MM.1S (cell line): ENCODE measurements around the gene OR2A14.

ENCODE experiments used
- DNase-seq: peaks from one replicate; pipeline ENCODE4 v3.0.0-alpha.2; 2015
- H2AFZ ChIP-seq: fragments of 300-600 bp; sonication (generic); 2 replicates; pipeline ENCODE4 v1.6.0; 2016; ENCODE audit warnings: antibody characterized with exemption, low read length
- H3F3A ChIP-seq: fragments of 300-600 bp; sonication (generic); 2 replicates; pipeline ENCODE4 v1.6.1; 2016; ENCODE audit warnings: mild to moderate bottlenecking, antibody characterized with exemption, low read length, moderate library complexity, mixed read lengths; ENCODE audit not compliant: insufficient read depth
- H3K27ac ChIP-seq: fragments of 300-600 bp; sonication (generic); 2 replicates; pipeline ENCODE4 v1.5.1; 2016; ENCODE audit warnings: mild to moderate bottlenecking, low read length
- H3K27me3 ChIP-seq: fragments of 300-600 bp; sonication (generic); replicated peaks from 2 replicates; pipeline ENCODE4 v1.6.0; 2016; ENCODE audit warnings: low read length; ENCODE audit not compliant: insufficient read depth
- H3K36me3 ChIP-seq: fragments of 300-600 bp; sonication (generic); replicated peaks from 2 replicates; pipeline ENCODE4 v1.6.1; 2016; ENCODE audit warnings: mild to moderate bottlenecking, low read length, mixed read lengths; ENCODE audit not compliant: insufficient read depth
- H3K4me1 ChIP-seq: fragments of 300-600 bp; sonication (generic); 2 replicates; pipeline ENCODE4 v1.6.1; 2016; ENCODE audit warnings: low read length, mixed read lengths
- H3K4me2 ChIP-seq: fragments of 300-600 bp; sonication (generic); 2 replicates; pipeline ENCODE4 v1.6.0; 2016; ENCODE audit warnings: low read depth, low read length
- H3K4me3 ChIP-seq: fragments of 300-600 bp; sonication (generic); 2 replicates; pipeline ENCODE4 v1.5.1; 2016; ENCODE audit warnings: low read length, mixed read lengths
- H3K79me2 ChIP-seq: fragments of 300-600 bp; sonication (generic); 2 replicates; pipeline ENCODE4 v1.6.1; 2016; ENCODE audit warnings: mixed run types, low read length, mixed read lengths
- H3K9ac ChIP-seq: fragments of 300-600 bp; sonication (generic); 2 replicates; pipeline ENCODE4 v1.6.1; 2016; ENCODE audit warnings: low read length, mixed read lengths
- H3K9me2 ChIP-seq: fragments of 300-600 bp; sonication (generic); replicated peaks from 2 replicates; pipeline ENCODE4 v1.6.1; 2016; ENCODE audit warnings: mild to moderate bottlenecking, low read length, mixed read lengths; ENCODE audit not compliant: insufficient read depth
- H3K9me3 ChIP-seq: fragments of 300-600 bp; sonication (generic); replicated peaks from 2 replicates; pipeline ENCODE4 v1.6.1; 2016; ENCODE audit warnings: mild to moderate bottlenecking, low read length, mixed read lengths; ENCODE audit not compliant: insufficient read depth
- H4K20me1 ChIP-seq: fragments of 300-600 bp; sonication (generic); 2 replicates; pipeline ENCODE4 v1.6.1; 2016; ENCODE audit warnings: mild to moderate bottlenecking, low read length, moderate library complexity, mixed read lengths; ENCODE audit not compliant: insufficient read depth
- CTCF ChIP-seq: fragments of 300-600 bp; sonication (generic); IDR thresholded peaks from 2 replicates; pipeline ENCODE4 v1.5.1; 2016; ENCODE audit warnings: antibody characterized with exemption, low read length, mixed read lengths
- EZH2 ChIP-seq: fragments of 300-600 bp; sonication (generic); optimal IDR thresholded peaks from 2 replicates; pipeline ENCODE3; 2017; ENCODE audit warnings: low read depth, mild to moderate bottlenecking, antibody characterized with exemption, low read length, mixed read lengths
- EZH2phosphoT487 ChIP-seq: fragments of 300-600 bp; sonication (generic); IDR thresholded peaks from 2 replicates; pipeline ENCODE4 v1.6.1; 2018; ENCODE audit warnings: antibody characterized with exemption, low read length

OR2A14 gene

GRCh38 chr7:144100607-144101006, 22.4 kb upstream of the OR2A14 start:
- Histone ChIP-seq H4K20me1 (no peaks in the 10 kb centered on the region), H3K4me3 (no peak overlapping the region)
- TF ChIP-seq CTCF (no peak), EZH2phosphoT487 (no peak), EZH2 (no peak)

GRCh38 chr7:144102041-144102440, 20.9 kb upstream of the OR2A14 start:
- no peak for DNase-seq
- no peaks in the 10 kb centered on the region for H3K9me2 ChIP-seq
- no peaks in the 10 kb centered on the region for H3K4me1 ChIP-seq
- H3K36me3 ChIP-seq = no peaks in the 10 kb centered on the region
- no peak overlapping the region for H3K27ac ChIP-seq
- no peak overlapping the region for H3K4me2 ChIP-seq
- H3F3A ChIP-seq = no peaks in the 10 kb centered on the region
- TF ChIP-seq EZH2 (no peak), CTCF (no peak), EZH2phosphoT487 (no peak)
- no peak overlapping the region for H3K4me3 ChIP-seq
- no peaks in the 10 kb centered on the region for H4K20me1 ChIP-seq
- no peaks in the 10 kb centered on the region for H3K79me2 ChIP-seq
- no peak overlapping the region for H2AFZ ChIP-seq
- no peaks in the 10 kb centered on the region for H3K27me3 ChIP-seq
- no peaks in the 10 kb centered on the region for H3K9me3 ChIP-seq
- no peak overlapping the region for H3K9ac ChIP-seq

More at GRCh38 chr7:144100607-144101006, 22.4 kb upstream of the OR2A14 start:
- Histone ChIP-seq H2AFZ (no peak overlapping the region), H3K4me2 (no peak overlapping the region), H3K27me3 (no peaks in the 10 kb centered on the region), H3K27ac (no peak overlapping the region), H3K36me3 (no peaks in the 10 kb centered on the region), H3K9me3 (no peaks in the 10 kb centered on the region), H3F3A (no peaks in the 10 kb centered on the region), H3K4me1 (no peaks in the 10 kb centered on the region), H3K9ac (no peak overlapping the region), H3K79me2 (no peaks in the 10 kb centered on the region), H3K9me2 (no peaks in the 10 kb centered on the region)
- DNase-seq = no peak

GRCh38 chr7:144105211-144105610, 17.8 kb upstream of the OR2A14 start:
- no peaks in the 10 kb centered on the region for H3K9me2 ChIP-seq
- no peak overlapping the region for H3K4me3 ChIP-seq
- H3K27ac ChIP-seq = no peak overlapping the region
- H4K20me1 ChIP-seq = no peaks in the 10 kb centered on the region
- H3K36me3 ChIP-seq = no peaks in the 10 kb centered on the region
- no peak overlapping the region for H2AFZ ChIP-seq
- H3K4me1 ChIP-seq = no peaks in the 10 kb centered on the region
- no peak overlapping the region for H3K9ac ChIP-seq
- no peaks in the 10 kb centered on the region for H3K27me3 ChIP-seq
- no peak overlapping the region for H3K4me2 ChIP-seq
- no peaks in the 10 kb centered on the region for H3F3A ChIP-seq
- no peaks in the 10 kb centered on the region for H3K9me3 ChIP-seq
- DNase-seq = no peak
- TF ChIP-seq EZH2 (no peak), CTCF (no peak), EZH2phosphoT487 (no peak)
- H3K79me2 ChIP-seq = no peaks in the 10 kb centered on the region
